Calu3 (cell line): ENCODE data around the gene NUMBL. TPM values are rescaled to one million over a fixed set of nuclear protein-coding genes. Genes with fewer than 3 reads are reported as not detected.

ENCODE experiments used
- BruUV-seq: library from RNA; stranded (reverse); fragments of 400-500 nt; replicated peaks from 2 replicates; lab custom pipeline; 2021; lab: Mats Ljungman, UMichigan
- CTCF ChIA-PET: fragments of 300-600 bp; sonication (Branson Sonifier 250); formaldehyde crosslinking; loops from one replicate; lab custom pipeline; 2022; ENCODE audit warnings: antibody characterized with exemption; lab: Charles Lee
- DNase-seq: peaks from one replicate; pipeline ENCODE4 v3.0.0; 2022
- H3K27ac Mint-ChIP-seq: one replicate; pipeline ENCODE4 v1.8.0; 2022; ENCODE audit warnings: mixed read lengths; ENCODE audit not compliant: unreplicated experiment
- H3K27me3 Mint-ChIP-seq: one replicate; pipeline ENCODE4 v1.8.0; 2022; ENCODE audit warnings: mixed read lengths; ENCODE audit not compliant: unreplicated experiment
- H3K36me3 Mint-ChIP-seq: one replicate; pipeline ENCODE4 v1.8.0; 2022; ENCODE audit warnings: mild to moderate bottlenecking, moderate library complexity, mixed read lengths; ENCODE audit not compliant: insufficient read depth, unreplicated experiment
- H3K4me1 Mint-ChIP-seq: one replicate; pipeline ENCODE4 v1.8.0; 2022; ENCODE audit warnings: mild to moderate bottlenecking, low read depth, mixed read lengths; ENCODE audit not compliant: unreplicated experiment
- H3K4me3 Mint-ChIP-seq: one replicate; pipeline ENCODE4 v1.8.0; 2022; ENCODE audit warnings: mild to moderate bottlenecking, low read depth, moderate library complexity, mixed read lengths; ENCODE audit not compliant: unreplicated experiment
- H3K9me3 Mint-ChIP-seq: one replicate; pipeline ENCODE4 v1.8.0; 2022; ENCODE audit warnings: low read depth, mixed read lengths; ENCODE audit not compliant: unreplicated experiment
- CTCF ChIP-seq: fragments of 200-600 bp; IDR thresholded peaks from one replicate; pipeline ENCODE4 v1.8.0; 2022; ENCODE audit warnings: antibody characterized with exemption; ENCODE audit not compliant: unreplicated experiment
- intact Hi-C: fragments of 100-400 bp; cut with micrococcal nuclease; formaldehyde crosslinking; loops from one replicate; pipeline ENCODE4 v1.10.0; 2022; ENCODE audit not compliant: unreplicated experiment
- total RNA-seq: library from RNA; stranded (reverse); gene quantifications from 2 replicates; pipeline ENCODE4 v1.2.3, GENCODE V29; 2022

Gene NUMBL
- total RNA-seq, 1 experiment from 2014 or later = 21.4 TPM

- Mint-ChIP-seq H3K9me3 (peaks cover 3% of the 10 kb centered on the region), H3K27me3 (no peaks in the 10 kb centered on the region), H3K4me3 (no peak overlapping the region), H3K4me1 (no peaks in the 10 kb centered on the region), H3K27ac (no peak overlapping the region), H3K36me3 (peaks cover 13% of the 10 kb centered on the region)
- TF ChIP-seq CTCF = no peak
- intact Hi-C loops = no loop called here
- CTCF ChIA-PET = interaction anchor here (0.6 to 0.9 kb wide), 3 partner anchors 12 to 620 kb away, joined by 3 to 6 read pairs (median 3); no protein-coding TSS in a partner anchor
- DNase-seq = no peak
- BruUV-seq = no TSS peak
Observed at GRCh38 chr19:40622773-40623075, 67.7 kb downstream of the NUMBL start.

- H3K9me3 Mint-ChIP-seq = peaks cover 3% of the 10 kb centered on the region
- no TSS peak for BruUV-seq
- DNase-seq = no peak
- no peak overlapping the region for H3K27ac Mint-ChIP-seq
- CTCF ChIA-PET = interaction anchor here (0.7 to 0.9 kb wide), 2 partner anchors 12 to 27 kb away, joined by 3 read pairs; no protein-coding TSS in a partner anchor
- no peak for TF ChIP-seq CTCF
- no peaks in the 10 kb centered on the region for H3K4me1 Mint-ChIP-seq
- H3K36me3 Mint-ChIP-seq = peaks cover 7% of the 10 kb centered on the region
- H3K4me3 Mint-ChIP-seq = no peak overlapping the region
- no peaks in the 10 kb centered on the region for H3K27me3 Mint-ChIP-seq
- intact Hi-C loops = no loop called here
Observed at GRCh38 chr19:40621966-40622772, 68.3 kb downstream of the NUMBL start.

GRCh38 chr19:40621283-40621682, 69.2 kb downstream of the NUMBL start:
- CTCF ChIA-PET = interaction anchor here (0.6 to 1.5 kb wide), 6 partner anchors 11 to 565 kb away, joined by 3 to 8 read pairs (median 4); no protein-coding TSS in a partner anchor
- Mint-ChIP-seq H3K4me3 (no peak overlapping the region), H3K36me3 (peaks cover 5% of the 10 kb centered on the region), H3K4me1 (no peaks in the 10 kb centered on the region), H3K27me3 (no peaks in the 10 kb centered on the region), H3K27ac (no peak overlapping the region), H3K9me3 (peaks cover 3% of the 10 kb centered on the region)
- BruUV-seq = no TSS peak
- no peak for DNase-seq
- intact Hi-C loops = no loop called here
- TF ChIP-seq CTCF = no peak

GRCh38 chr19:40620161-40620485, 70.3 kb downstream of the NUMBL start:
- TF ChIP-seq CTCF = no peak
- Mint-ChIP-seq H3K9me3 (peaks cover 3% of the 10 kb centered on the region), H3K4me1 (no peaks in the 10 kb centered on the region), H3K36me3 (peaks cover 7% of the 10 kb centered on the region), H3K27me3 (no peaks in the 10 kb centered on the region), H3K27ac (no peak overlapping the region), H3K4me3 (no peak overlapping the region)
- intact Hi-C loops = no loop called here
- no TSS peak for BruUV-seq
- CTCF ChIA-PET = interaction anchor here (1.0 to 1.5 kb wide), 2 partner anchors 14 to 16 kb away, joined by 4 to 8 read pairs; no protein-coding TSS in a partner anchor
- no peak for DNase-seq
